Suprapubic skin (tissue), 3 donors: ENCODE measurements around the gene ZBTB17.

Source experiments
- CTCF ChIP-seq, 2 donors: fragments of 200-600 bp in 1 of 2; fragments of 450-650 bp in 1 of 2; sonication (generic) in 1 of 2; IDR thresholded peaks; one replicate each; pipeline ENCODE4 v1.5.1; 2016 to 2019; ENCODE audit warnings: antibody characterized with exemption in 2 of 2, mild to moderate bottlenecking in 1 of 2, moderate library complexity in 1 of 2
- EP300 ChIP-seq: sonication (generic); formaldehyde crosslinking; IDR thresholded peaks from one replicate; pipeline ENCODE4 v1.6.1; 2017; ENCODE audit warnings: antibody characterized with exemption
- POLR2A ChIP-seq, 2 donors: fragments of 450-650 bp; IDR thresholded peaks; one replicate each; pipeline ENCODE4 v1.6.1; 2017; ENCODE audit warnings: antibody characterized with exemption in 2 of 2, mild to moderate bottlenecking in 2 of 2, moderate library complexity in 2 of 2

GRCh38 chr1:15969321-15969880 lies 6.5 kb downstream of the ZBTB17 start:
- no peak for TF ChIP-seq EP300
- TF ChIP-seq CTCF (IDR thresholded peaks at IDR 0.05): no peak
- TF ChIP-seq POLR2A (IDR thresholded peaks at IDR 0.05): no peak
